ENCODE data around the gene HSP90AB1. TPM values are rescaled to one million over a fixed set of nuclear protein-coding genes. Genes with fewer than 3 reads are reported as not detected.

The HSP90AB1 gene
- polyA plus RNA-seq, 4 donors = 100 to 773 (median 351) TPM

- H3K27ac ChIP-seq (ENCODE audit: low read depth in 1 of 3, low read length in 2 of 3) = no peak overlapping the region
- H3K4me3 ChIP-seq (ENCODE audit: low read depth in 1 of 3, low read length in 3 of 3) = no peak overlapping the region
- no peaks in the 10 kb centered on the region for H3K9me3 ChIP-seq (ENCODE audit: control insufficient read depth in 2 of 2, insufficient read depth in 1 of 2, low read depth in 1 of 2, low read length in 1 of 2)
- peaks cover 0 to 38% (median 16%) of the 10 kb centered on the region in 3 donors for H3K27me3 ChIP-seq (ENCODE audit: control insufficient read depth in 3 of 3, insufficient read depth in 3 of 3, low read length in 3 of 3)
- no peaks in the 10 kb centered on the region for H3K4me1 ChIP-seq (ENCODE audit: control insufficient read depth in 3 of 3, insufficient read depth in 2 of 3, low read depth in 1 of 3, low read length in 2 of 3)
- FAIRE-seq (no peak), DNase-seq (no peak)
- H3K36me3 ChIP-seq (ENCODE audit: control insufficient read depth in 3 of 3, insufficient read depth in 2 of 3, low read depth in 1 of 3, low read length in 3 of 3) = no peaks in the 10 kb centered on the region
- WGBS, 3 donors = 76 to 79% (median 77%) methylated on average over 25 of the region's 25 CpGs
These were observed 38.8 kb downstream of the HSP90AB1 start for GRCh38 chr6:44285552-44286284.

- DNase-seq = no peak
- Histone ChIP-seq H3K9me3 (ENCODE audit: control insufficient read depth in 2 of 2, insufficient read depth in 1 of 2, low read depth in 1 of 2, low read length in 1 of 2) (no peaks in the 10 kb centered on the region), H3K4me3 (ENCODE audit: low read depth in 1 of 3, low read length in 3 of 3) (no peak overlapping the region), H3K27me3 (ENCODE audit: control insufficient read depth in 3 of 3, insufficient read depth in 3 of 3, low read length in 3 of 3) (peaks cover 0 to 37% (median 18%) of the 10 kb centered on the region in 3 donors), H3K36me3 (ENCODE audit: control insufficient read depth in 3 of 3, insufficient read depth in 2 of 3, low read depth in 1 of 3, low read length in 3 of 3) (no peaks in the 10 kb centered on the region), H3K4me1 (ENCODE audit: control insufficient read depth in 3 of 3, insufficient read depth in 2 of 3, low read depth in 1 of 3, low read length in 2 of 3) (no peaks in the 10 kb centered on the region), H3K27ac (ENCODE audit: low read depth in 1 of 3, low read length in 2 of 3) (no peak overlapping the region)
- 87 to 92% (median 91%) methylated on average over 12 of the region's 12 CpGs for WGBS, 3 donors
- FAIRE-seq = no peak
These were observed 39.3 kb downstream of the HSP90AB1 start for GRCh38 chr6:44286285-44286565.

- no peaks in the 10 kb centered on the region for H3K36me3 ChIP-seq (ENCODE audit: control insufficient read depth in 3 of 3, insufficient read depth in 2 of 3, low read depth in 1 of 3, low read length in 3 of 3)
- no peaks in the 10 kb centered on the region for H3K9me3 ChIP-seq (ENCODE audit: control insufficient read depth in 2 of 2, insufficient read depth in 1 of 2, low read depth in 1 of 2, low read length in 1 of 2)
- H3K4me3 ChIP-seq (ENCODE audit: low read depth in 1 of 3, low read length in 3 of 3) = no peak overlapping the region
- H3K27me3 ChIP-seq (ENCODE audit: control insufficient read depth in 3 of 3, insufficient read depth in 3 of 3, low read length in 3 of 3) = peaks cover 0 to 42% (median 21%) of the 10 kb centered on the region in 3 donors
- no peak overlapping the region for H3K27ac ChIP-seq (ENCODE audit: low read depth in 1 of 3, low read length in 2 of 3)
- 48 to 59% (median 57%) methylated on average over 2 of the region's 2 CpGs for WGBS, 3 donors
- DNase-seq = no peak
- FAIRE-seq = no peak
- H3K4me1 ChIP-seq (ENCODE audit: control insufficient read depth in 3 of 3, insufficient read depth in 2 of 3, low read depth in 1 of 3, low read length in 2 of 3) = no peaks in the 10 kb centered on the region
These were observed 39.8 kb downstream of the HSP90AB1 start for GRCh38 chr6:44286747-44287146.

GRCh38 chr6:44289726-44290260, 42.9 kb downstream of the HSP90AB1 start:
- FAIRE-seq = no peak
- H3K4me1 ChIP-seq (ENCODE audit: control insufficient read depth in 3 of 3, insufficient read depth in 2 of 3, low read depth in 1 of 3, low read length in 2 of 3) = no peaks in the 10 kb centered on the region
- H3K9me3 ChIP-seq (ENCODE audit: control insufficient read depth in 2 of 2, insufficient read depth in 1 of 2, low read depth in 1 of 2, low read length in 1 of 2) = no peaks in the 10 kb centered on the region
- H3K4me3 ChIP-seq (ENCODE audit: low read depth in 1 of 3, low read length in 3 of 3) = no peak overlapping the region
- DNase-seq = no peak
- no peak overlapping the region for H3K27ac ChIP-seq (ENCODE audit: low read depth in 1 of 3, low read length in 2 of 3)
- peaks cover 0 to 49% (median 23%) of the 10 kb centered on the region in 3 donors for H3K27me3 ChIP-seq (ENCODE audit: control insufficient read depth in 3 of 3, insufficient read depth in 3 of 3, low read length in 3 of 3)
- H3K36me3 ChIP-seq (ENCODE audit: control insufficient read depth in 3 of 3, insufficient read depth in 2 of 3, low read depth in 1 of 3, low read length in 3 of 3) = no peaks in the 10 kb centered on the region
- 27 to 44% (median 31%) methylated on average over 7 of the region's 7 CpGs for WGBS, 3 donors

- peaks cover 0 to 3% (median 0%) of the 10 kb centered on the region in 3 donors for H3K4me1 ChIP-seq (ENCODE audit: control insufficient read depth in 3 of 3, insufficient read depth in 2 of 3, low read depth in 1 of 3, low read length in 2 of 3)
- FAIRE-seq (no peak), DNase-seq (no peak)
- H3K9me3 ChIP-seq (ENCODE audit: control insufficient read depth in 2 of 2, insufficient read depth in 1 of 2, low read depth in 1 of 2, low read length in 1 of 2) = no peaks in the 10 kb centered on the region
- peaks cover 0 to 64% (median 38%) of the 10 kb centered on the region in 3 donors for H3K27me3 ChIP-seq (ENCODE audit: control insufficient read depth in 3 of 3, insufficient read depth in 3 of 3, low read length in 3 of 3)
- no peak overlapping the region for H3K4me3 ChIP-seq (ENCODE audit: low read depth in 1 of 3, low read length in 3 of 3)
- no peak overlapping the region for H3K27ac ChIP-seq (ENCODE audit: low read depth in 1 of 3, low read length in 2 of 3)
- no peaks in the 10 kb centered on the region for H3K36me3 ChIP-seq (ENCODE audit: control insufficient read depth in 3 of 3, insufficient read depth in 2 of 3, low read depth in 1 of 3, low read length in 3 of 3)
- WGBS, 3 donors = 60 to 72% (median 64%) methylated on average over 4 of the region's 4 CpGs
These were observed 44.9 kb downstream of the HSP90AB1 start for GRCh38 chr6:44291841-44292240.

GRCh38 chr6:44292661-44293365, 45.9 kb downstream of the HSP90AB1 start:
- Histone ChIP-seq H3K9me3 (ENCODE audit: control insufficient read depth in 2 of 2, insufficient read depth in 1 of 2, low read depth in 1 of 2, low read length in 1 of 2) (no peaks in the 10 kb centered on the region), H3K27ac (ENCODE audit: low read depth in 1 of 3, low read length in 2 of 3) (no peak overlapping the region), H3K36me3 (ENCODE audit: control insufficient read depth in 3 of 3, insufficient read depth in 2 of 3, low read depth in 1 of 3, low read length in 3 of 3) (no peaks in the 10 kb centered on the region), H3K4me1 (ENCODE audit: control insufficient read depth in 3 of 3, insufficient read depth in 2 of 3, low read depth in 1 of 3, low read length in 2 of 3) (peaks cover 0 to 9% (median 0%) of the 10 kb centered on the region in 3 donors), H3K4me3 (ENCODE audit: low read depth in 1 of 3, low read length in 3 of 3) (no peak overlapping the region), H3K27me3 (ENCODE audit: control insufficient read depth in 3 of 3, insufficient read depth in 3 of 3, low read length in 3 of 3) (peaks cover 0 to 66% (median 43%) of the 10 kb centered on the region in 3 donors)
- DNase-seq (no peak), FAIRE-seq (no peak)
- 80 to 84% (median 80%) methylated on average over 4 of the region's 4 CpGs for WGBS, 3 donors

GRCh38 chr6:44294832-44295791, 48.2 kb downstream of the HSP90AB1 start:
- H3K4me1 ChIP-seq (ENCODE audit: control insufficient read depth in 3 of 3, insufficient read depth in 2 of 3, low read depth in 1 of 3, low read length in 2 of 3) = peaks cover 0 to 13% (median 0%) of the 10 kb centered on the region in 3 donors
- WGBS, 3 donors = 41 to 64% (median 47%) methylated on average over 7 of the region's 7 CpGs
- H3K9me3 ChIP-seq (ENCODE audit: control insufficient read depth in 2 of 2, insufficient read depth in 1 of 2, low read depth in 1 of 2, low read length in 1 of 2) = no peaks in the 10 kb centered on the region
- H3K27ac ChIP-seq (ENCODE audit: low read depth in 1 of 3, low read length in 2 of 3) = no peak overlapping the region
- FAIRE-seq (no peak), DNase-seq (no peak)
- peaks cover 0 to 4% (median under 1%) of the 10 kb centered on the region in 3 donors for H3K36me3 ChIP-seq (ENCODE audit: control insufficient read depth in 3 of 3, insufficient read depth in 2 of 3, low read depth in 1 of 3, low read length in 3 of 3)
- H3K4me3 ChIP-seq (ENCODE audit: low read depth in 1 of 3, low read length in 3 of 3) = no peak overlapping the region
- peaks cover 0 to 55% (median 38%) of the 10 kb centered on the region in 3 donors for H3K27me3 ChIP-seq (ENCODE audit: control insufficient read depth in 3 of 3, insufficient read depth in 3 of 3, low read length in 3 of 3)
